Measurements from ENCODE around the gene MTIF3. TPM values are rescaled to one million over a fixed set of nuclear protein-coding genes. Genes with fewer than 3 reads are reported as not detected.
A peak's percentile ranks its signal among the peaks of the same experiment; 100 is the strongest.

Gene MTIF3
- total RNA-seq, 2 donors from 2014 or later, result 26.0 to 51.1 TPM

DNA sequence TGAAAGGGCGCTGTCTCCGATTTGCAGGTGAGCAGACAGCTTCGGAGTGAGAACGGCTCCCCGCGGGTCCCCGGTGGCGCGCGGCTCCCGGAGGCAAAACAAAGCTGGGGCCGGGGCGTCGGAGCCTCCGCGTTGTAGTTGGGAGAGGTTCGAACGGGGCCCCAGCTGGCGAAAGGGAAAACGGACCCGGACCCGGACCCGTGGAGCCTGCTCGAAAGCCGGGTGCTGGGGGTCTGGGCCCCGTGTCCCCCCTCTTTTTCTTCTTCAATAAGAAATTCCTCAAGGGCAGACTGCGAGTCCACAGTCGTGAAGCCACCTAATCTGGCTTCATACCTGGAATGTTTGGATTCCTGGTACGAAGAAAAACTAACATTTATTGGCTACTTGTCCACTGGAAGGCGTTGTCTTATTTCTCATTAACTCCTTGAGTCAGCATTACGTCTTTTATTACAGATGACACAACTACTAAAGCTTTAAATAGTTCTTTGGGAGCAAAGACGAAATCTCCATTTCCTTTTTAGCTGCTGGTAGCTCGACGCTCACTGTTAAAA, 632 bp upstream of the MTIF3 start:
- Histone ChIP-seq H3K27ac (peak overlapping the region; percentile 98 to 100 (median 99)), H3K4me3 (peak overlapping the region; percentile 35 to 91), H3K27me3 (no peaks in the 10 kb centered on the region), H3K4me1 (peaks cover 30% of the 10 kb centered on the region), H3K9me3 (no peaks in the 10 kb centered on the region), H3K36me3 (replicated peaks in 1 of 2; ENCODE audit: insufficient read depth in 1 of 2, low read depth in 2 of 2) (no peaks in the 10 kb centered on the region)
- intact Hi-C loops (cut with DNase I), result no loop called here
- ATAC-seq (peak; percentile 61), DNase-seq (peak; percentile 43 to 59 (median 52))
- WGBS, 2 donors, result 0 to 1% methylated on average over 10 to 34 of the region's 34 CpGs
- TF ChIP-seq POLR2A (IDR thresholded peaks at IDR 0.05), result peak in 1 of 3 donors; percentile 16
- TF ChIP-seq, protein P1, sequence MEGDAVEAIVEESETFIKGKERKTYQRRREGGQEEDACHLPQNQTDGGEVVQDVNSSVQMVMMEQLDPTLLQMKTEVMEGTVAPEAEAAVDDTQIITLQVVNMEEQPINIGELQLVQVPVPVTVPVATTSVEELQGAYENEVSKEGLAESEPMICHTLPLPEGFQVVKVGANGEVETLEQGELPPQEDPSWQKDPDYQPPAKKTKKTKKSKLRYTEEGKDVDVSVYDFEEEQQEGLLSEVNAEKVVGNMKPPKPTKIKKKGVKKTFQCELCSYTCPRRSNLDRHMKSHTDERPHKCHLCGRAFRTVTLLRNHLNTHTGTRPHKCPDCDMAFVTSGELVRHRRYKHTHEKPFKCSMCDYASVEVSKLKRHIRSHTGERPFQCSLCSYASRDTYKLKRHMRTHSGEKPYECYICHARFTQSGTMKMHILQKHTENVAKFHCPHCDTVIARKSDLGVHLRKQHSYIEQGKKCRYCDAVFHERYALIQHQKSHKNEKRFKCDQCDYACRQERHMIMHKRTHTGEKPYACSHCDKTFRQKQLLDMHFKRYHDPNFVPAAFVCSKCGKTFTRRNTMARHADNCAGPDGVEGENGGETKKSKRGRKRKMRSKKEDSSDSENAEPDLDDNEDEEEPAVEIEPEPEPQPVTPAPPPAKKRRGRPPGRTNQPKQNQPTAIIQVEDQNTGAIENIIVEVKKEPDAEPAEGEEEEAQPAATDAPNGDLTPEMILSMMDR (IDR thresholded peaks at IDR 0.05), result peak in 1 of 7 experiments; percentile 24

DNA sequence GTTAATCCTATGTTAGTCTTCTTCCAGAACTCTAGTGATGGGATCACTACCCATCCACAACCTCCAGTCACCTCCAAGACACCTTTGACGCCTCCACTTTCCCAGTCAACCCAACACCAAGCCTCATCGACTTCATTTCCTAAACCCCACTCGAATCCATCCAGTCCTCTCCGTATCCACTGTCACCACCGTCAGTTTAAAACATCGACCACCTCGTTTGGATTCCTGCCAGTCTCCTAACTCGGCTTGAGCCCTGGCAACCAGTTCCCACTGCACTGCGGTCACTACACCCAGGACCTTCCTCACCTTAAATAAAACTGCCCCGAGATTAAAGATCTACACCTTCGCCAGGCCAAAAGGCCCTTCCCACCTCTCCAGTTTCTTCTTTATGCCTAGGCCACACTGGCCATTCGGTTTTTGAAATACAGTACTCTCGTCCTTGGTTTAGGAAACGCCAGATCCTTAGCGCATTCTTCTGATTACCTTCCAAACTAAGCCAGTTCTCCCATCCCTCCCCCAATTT, 1.2 kb downstream of the MTIF3 start:
- H3K4me3 ChIP-seq, result peak overlapping the region in 1 of 2 donors; percentile 91
- TF ChIP-seq, protein P1 (IDR thresholded peaks at IDR 0.05), result no peak
- no peak for TF ChIP-seq POLR2A (IDR thresholded peaks at IDR 0.05)
- peak overlapping the region; percentile 98 to 100 (median 99) for H3K27ac ChIP-seq
- H3K36me3 ChIP-seq (replicated peaks in 1 of 2; ENCODE audit: insufficient read depth in 1 of 2, low read depth in 2 of 2), result no peaks in the 10 kb centered on the region
- no peaks in the 10 kb centered on the region for H3K27me3 ChIP-seq
- ATAC-seq (no peak), DNase-seq (peak in 1 of 4 donors; percentile 26)
- intact Hi-C loops (cut with DNase I), result no loop called here
- no peaks in the 10 kb centered on the region for H3K9me3 ChIP-seq
- WGBS, 2 donors, result 20 to 27% methylated on average over 15 of the region's 15 CpGs
- H3K4me1 ChIP-seq, result peaks cover 30% of the 10 kb centered on the region

DNA sequence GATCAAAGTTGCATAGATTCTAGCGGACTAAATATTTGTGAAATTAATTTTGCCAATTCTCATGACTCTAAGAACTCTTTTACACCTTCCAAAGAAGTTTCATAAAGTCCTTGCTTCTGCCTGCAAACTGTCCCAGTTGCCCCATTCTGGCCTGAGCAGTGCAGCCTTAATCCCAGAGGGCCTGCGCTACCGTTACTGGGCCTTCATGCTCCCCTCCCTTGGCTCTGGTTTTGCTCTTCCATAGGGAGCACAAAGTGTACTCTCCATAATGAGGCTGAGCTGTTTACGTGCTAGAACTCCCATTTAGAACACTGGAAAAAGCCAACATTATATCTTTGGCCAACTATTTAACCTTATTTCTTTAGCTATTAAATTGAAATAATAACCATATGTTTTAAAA, 2.1 kb downstream of the MTIF3 start:
- Histone ChIP-seq H3K4me1 (peaks cover 30% of the 10 kb centered on the region), H3K27me3 (no peaks in the 10 kb centered on the region), H3K4me3 (no peak overlapping the region), H3K27ac (peak overlapping the region in 2 of 4 donors; percentile 99), H3K9me3 (no peaks in the 10 kb centered on the region), H3K36me3 (replicated peaks in 1 of 2; ENCODE audit: insufficient read depth in 1 of 2, low read depth in 2 of 2) (no peaks in the 10 kb centered on the region)
- WGBS, 2 donors, result 49 to 61% methylated on average over 4 of the region's 4 CpGs
- no peak for TF ChIP-seq POLR2A (IDR thresholded peaks at IDR 0.05)
- TF ChIP-seq, protein P1 (IDR thresholded peaks at IDR 0.05), result no peak
- ATAC-seq (no peak), DNase-seq (no peak)
- intact Hi-C loops (cut with DNase I), result no loop called here

DNA sequence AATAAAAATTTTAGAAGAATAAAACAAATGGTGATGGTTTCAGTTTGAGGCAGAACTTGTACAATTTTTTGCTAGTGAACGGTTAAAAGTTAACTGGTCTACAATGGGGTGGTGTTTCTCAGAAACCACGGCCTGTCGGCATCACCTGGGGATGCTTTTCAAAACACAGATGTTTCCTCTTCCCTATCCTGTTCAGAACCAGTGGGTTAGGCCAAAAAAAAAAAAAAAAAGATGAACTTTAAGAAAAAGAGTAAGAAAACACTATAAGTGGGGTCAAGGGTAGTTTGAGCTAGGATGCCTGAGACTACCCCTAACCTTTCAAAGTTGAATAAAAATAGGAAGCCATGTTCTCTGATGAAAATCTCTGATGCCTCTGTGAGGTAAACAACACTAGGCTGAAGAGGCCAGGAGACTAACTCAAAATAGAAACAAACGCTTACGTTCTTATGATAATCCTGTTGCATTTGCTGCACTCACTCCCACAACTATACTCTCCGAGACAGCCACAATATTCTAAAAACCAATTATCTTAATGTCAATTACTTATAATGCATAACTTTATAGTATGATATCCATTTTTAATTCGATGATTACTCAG, 3.3 kb downstream of the MTIF3 start:
- DNase-seq (no peak), ATAC-seq (no peak)
- H3K9me3 ChIP-seq, result no peaks in the 10 kb centered on the region
- H3K27me3 ChIP-seq, result no peaks in the 10 kb centered on the region
- no peak overlapping the region for H3K4me3 ChIP-seq
- H3K36me3 ChIP-seq (replicated peaks in 1 of 2; ENCODE audit: insufficient read depth in 1 of 2, low read depth in 2 of 2), result no peaks in the 10 kb centered on the region
- H3K27ac ChIP-seq, result peak overlapping the region in 1 of 4 donors; percentile 8
- intact Hi-C loops (cut with DNase I), result no loop called here
- peaks cover 30% of the 10 kb centered on the region for H3K4me1 ChIP-seq
- TF ChIP-seq, protein P1 (IDR thresholded peaks at IDR 0.05), result no peak
- no peak for TF ChIP-seq POLR2A (IDR thresholded peaks at IDR 0.05)
- WGBS, 2 donors, result 46 to 70% methylated on average over 7 of the region's 7 CpGs

Data from body of pancreas (tissue), 4 donors.